Left renal pelvis (tissue), 4 donors: ENCODE measurements around the gene PADI1. TPM values are rescaled to one million over a fixed set of nuclear protein-coding genes. Genes with fewer than 3 reads are reported as not detected.

ENCODE experiments used
- DNase-seq, 4 donors: peaks; one replicate each; pipeline ENCODE4 v3.0.0-alpha.2; 2013; ENCODE audit warnings: low read depth in 4 of 4, low spot score in 3 of 4
- polyA plus RNA-seq, 4 donors: library from polyadenylated mRNA; unstranded; fragments of 120-200 nt; gene quantifications; one replicate each; pipeline ENCODE4 v1.2.1, GENCODE V29; 2013; ENCODE audit not compliant: insufficient read length in 4 of 4

PADI1 gene
- polyA plus RNA-seq, 4 donors, result 0.14 TPM; not detected in 3

DNA sequence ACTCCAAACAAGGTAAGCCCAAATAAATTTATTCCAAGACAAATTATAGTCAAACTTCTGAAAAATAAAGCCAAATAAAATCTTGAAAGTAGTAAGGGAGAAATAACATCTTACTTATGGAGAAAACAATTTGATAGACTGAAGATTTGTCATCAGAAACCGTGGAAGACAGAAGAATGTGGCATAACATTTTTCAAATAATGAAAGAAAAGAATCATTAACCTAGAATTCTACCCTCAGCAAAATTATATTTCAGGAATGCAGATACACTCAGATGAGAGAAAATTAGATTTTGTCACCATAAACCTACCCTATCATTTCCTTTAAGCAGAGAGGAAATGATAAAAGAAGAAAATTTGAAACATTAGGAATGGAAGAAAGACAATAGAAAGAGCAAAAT, 27.3 kb upstream of the PADI1 start:
- DNase-seq, result no peak

- DNase-seq, result no peak
Measured at GRCh38 chr1:17181781-17182464, 23.0 kb upstream of the PADI1 start.

GRCh38 chr1:17183388-17184160, 21.4 kb upstream of the PADI1 start:
- DNase-seq, result no peak

GRCh38 chr1:17184161-17184665, 20.7 kb upstream of the PADI1 start:
- no peak for DNase-seq

DNA sequence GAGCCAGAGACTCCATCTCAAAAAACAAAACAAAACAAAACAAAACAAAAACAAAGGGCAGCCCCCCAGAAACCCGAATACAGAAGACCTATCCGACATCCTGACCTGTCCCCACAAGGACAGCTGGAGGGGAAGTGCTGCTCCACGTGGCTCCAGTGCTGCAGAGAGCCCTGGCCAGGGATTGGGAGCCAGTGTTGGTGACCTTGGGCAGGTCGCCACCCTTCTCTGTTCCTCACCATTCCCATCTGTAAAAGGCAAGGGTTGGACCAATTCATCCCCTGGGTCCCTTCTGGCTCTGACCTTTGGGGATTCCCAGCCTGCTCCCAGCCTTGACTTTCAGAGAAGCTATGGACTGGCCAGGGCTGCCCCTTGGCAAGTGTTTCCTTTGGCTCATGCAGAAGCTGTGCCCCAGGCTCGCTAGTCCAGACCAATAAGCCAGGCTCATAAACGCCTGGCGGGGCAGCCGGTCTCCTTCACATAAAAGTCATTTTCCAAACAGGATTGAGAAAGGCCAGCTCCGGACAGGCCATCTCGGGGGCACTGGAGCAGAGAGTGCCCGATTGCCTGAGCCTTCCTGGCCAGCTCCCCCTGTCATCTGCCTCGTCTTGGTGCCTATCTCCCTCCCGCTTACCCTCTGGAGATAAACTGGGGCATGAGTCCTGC, 20.0 kb upstream of the PADI1 start:
- no peak for DNase-seq

DNA sequence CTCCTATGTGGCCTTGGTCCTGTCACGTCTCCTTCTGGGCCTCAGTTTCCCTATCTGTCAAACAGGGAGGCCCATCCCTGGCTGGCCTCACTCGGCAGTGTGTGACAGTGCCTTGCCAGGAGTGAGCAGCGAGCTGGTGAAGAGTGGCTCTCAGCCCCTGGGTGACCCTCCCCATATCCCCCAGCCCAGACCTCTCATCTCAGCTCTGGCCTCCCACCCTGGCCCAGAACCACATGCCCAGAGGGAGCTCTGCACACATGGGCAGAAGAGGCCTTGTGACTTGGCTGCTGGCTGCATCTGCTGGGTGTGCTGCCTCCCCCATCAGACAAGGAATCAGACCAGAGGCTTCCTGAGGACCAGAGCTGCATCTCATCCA, 19.5 kb upstream of the PADI1 start:
- no peak for DNase-seq

DNA sequence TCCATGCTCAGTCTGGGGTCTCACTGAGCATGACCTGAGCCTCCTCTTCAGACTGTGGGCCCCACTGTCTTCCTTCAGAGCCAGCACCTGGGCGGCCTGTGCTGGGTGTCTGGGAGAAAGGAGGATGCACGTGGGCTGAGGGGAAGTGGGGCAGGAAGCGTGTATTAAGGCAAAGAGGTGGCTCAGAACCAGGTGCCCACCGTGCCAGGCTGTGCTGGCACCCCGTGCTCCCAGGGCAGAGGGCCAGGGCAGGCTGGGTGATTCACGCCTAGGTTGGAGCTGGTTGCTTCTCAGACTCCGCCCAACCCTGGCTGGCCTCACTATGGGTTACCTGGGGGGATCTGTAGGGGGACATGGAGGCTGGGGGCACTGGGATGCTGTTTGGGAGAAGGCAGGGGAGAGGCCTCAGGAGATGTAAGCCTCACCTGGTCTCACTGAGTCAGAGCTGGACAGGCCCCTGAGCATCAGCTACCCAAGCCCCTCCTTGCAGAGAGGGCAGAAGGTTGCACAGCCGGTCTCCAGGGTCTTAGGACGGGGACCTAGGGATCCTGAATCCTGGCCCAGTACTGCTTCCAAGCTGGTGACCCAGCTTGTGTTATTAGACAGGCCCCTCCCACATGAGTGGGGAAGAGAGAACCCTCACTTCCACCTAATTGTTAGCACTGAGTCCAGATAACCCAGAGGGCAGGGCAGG, 18.6 kb upstream of the PADI1 start:
- DNase-seq, result no peak

GRCh38 chr1:17187051-17187450, 17.9 kb upstream of the PADI1 start:
- DNase-seq, result no peak

DNA sequence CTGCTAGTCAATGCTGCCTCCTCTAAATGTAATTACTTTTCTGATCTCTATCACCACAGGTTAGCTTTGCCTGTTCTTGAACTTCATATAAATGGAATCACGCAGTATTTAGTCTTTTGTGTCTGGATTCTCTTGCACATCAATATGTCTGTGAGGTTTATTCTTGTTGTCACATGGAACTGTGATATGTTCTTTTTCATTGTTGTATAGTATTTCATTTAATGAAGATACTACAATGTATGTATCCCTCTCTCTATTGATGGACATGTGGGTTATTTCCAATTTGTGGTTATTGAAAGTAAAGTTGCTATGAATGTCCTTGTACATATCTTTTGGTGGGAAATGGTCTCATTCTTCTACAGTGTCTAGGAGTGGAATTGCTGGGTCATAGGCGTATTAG, 16.7 kb upstream of the PADI1 start:
- no peak for DNase-seq

- DNase-seq, result no peak
Measured at GRCh38 chr1:17188889-17189631, 15.9 kb upstream of the PADI1 start.

- DNase-seq, result no peak
Measured at GRCh38 chr1:17189632-17189990, 15.3 kb upstream of the PADI1 start.

DNA sequence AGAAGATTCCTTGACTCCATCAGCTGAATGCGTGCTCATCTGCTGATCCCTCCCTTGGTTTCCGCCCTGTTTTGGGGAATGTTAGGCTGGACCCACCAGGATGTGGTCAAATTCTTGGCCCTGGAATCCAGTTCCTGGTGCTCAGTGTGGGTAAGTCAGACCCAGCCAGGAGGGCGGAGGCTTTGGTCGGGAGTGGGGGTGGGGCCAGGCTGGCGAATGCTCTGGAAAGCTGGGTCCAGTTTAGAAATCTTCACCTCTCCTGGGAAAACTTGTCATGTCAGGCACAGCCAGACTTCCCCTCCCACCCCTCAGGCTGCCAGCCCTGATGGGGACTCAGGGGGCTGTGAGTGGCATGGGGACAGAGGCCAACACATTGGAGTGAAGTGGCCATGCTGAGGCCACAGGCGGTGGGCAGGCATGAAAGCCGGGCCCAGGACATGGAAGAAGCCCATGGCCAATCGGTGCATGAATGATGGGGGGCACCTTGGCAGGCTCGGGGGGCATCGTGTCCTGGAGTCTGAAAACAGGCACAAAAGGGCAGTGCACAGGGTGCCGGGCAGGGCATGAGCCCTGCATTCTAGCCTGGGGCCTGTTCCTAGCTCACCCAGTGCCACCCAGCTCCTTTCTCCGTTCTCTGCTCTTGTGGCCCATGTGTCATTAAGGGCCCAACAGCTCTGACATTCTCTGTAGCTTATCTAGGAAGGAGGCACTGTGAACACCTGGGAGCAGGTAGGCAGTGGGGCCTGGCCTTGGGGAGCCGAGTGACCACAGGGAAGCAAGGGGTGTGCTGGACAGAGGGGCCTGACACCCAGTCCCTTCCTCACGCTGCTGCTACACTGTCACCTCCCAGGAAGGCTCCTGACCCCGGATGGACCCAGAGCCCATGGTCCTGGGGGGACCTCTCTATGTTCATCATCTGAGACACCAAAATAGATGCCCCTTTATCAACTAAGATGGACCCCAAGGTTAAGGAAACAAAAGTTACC, 14.6 kb upstream of the PADI1 start:
- DNase-seq, result no peak

DNA sequence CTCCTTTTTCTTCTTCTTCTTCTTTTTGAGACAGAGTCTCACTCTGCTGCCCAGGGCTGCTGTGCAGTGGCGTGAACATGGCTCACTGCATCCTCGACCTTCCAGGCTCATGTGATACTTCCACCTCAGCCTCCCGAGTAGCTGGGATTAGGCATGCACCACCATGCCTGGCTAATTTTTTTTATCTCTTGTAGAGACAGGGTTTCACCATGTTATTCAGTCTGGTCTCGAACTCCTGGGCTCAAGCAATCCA, 13.0 kb upstream of the PADI1 start:
- no peak for DNase-seq

DNA sequence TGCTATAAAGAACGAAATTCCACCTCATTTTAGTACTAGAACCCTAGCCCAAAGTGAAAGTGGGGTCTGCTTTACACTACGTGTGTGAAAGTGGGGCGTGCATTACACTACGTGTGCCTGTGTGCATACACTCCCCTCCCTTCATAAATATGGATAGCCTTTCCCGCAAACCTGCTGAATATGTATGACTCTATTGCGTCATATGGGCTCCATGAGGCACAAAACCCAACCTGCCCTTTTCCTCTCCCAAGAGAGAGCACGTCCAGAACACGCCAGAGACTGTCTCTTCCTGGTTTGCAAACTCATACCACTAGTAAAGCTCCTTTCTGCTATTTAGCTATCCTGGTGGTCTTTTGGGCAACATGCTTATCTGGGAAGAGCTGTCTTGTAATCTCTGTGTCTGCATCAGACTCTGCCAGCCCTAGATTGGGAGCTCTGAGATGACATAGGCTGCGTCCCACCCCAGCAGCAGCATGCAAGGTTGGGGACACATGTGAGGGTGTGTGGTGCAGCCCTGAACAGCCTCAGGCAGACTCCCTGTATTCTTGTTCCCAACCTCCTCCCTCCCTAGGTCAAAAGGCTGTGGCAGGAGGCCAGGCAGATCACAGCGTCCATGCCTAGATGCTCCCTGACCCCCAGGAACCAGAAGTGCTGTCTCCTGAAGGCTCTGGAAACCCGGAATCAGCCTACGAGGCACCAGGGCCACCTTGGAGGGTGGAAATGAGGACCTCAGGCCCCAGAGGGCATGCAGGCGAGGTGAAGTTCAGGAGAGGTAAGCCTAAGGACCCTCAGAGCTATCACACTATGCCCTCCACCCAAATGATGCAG, 12.3 kb upstream of the PADI1 start:
- no peak for DNase-seq

GRCh38 chr1:17193222-17194132, 11.5 kb upstream of the PADI1 start:
- DNase-seq, result no peak

GRCh38 chr1:17194133-17194475, 10.8 kb upstream of the PADI1 start:
- DNase-seq, result no peak

GRCh38 chr1:17194615-17195528, 10.1 kb upstream of the PADI1 start:
- no peak for DNase-seq
